ENCODE measurements around the gene BEX3.
"Not testable (repeated sequence)": the region's sequence is repeated elsewhere in the genome, so short reads cannot be mapped to it uniquely, and the experiment has no call there.

- not testable (repeated sequence) for TF ChIP-seq POLR2A, CTCF (IDR thresholded peaks at IDR 0.05)
Observed at GRCh38 chrX:103385283-103385830, 9.0 kb downstream of the BEX3 start.
